A673 (cell line): ENCODE measurements around the gene KIAA0319L.

Experiments used
- CTCF ChIP-seq: fragments of 300-800, 200-600 bp; sonication (generic); conservative IDR thresholded peaks from 2 replicates; pipeline ENCODE4 v1.5.1; 2017; ENCODE audit warnings: low read depth, mild to moderate bottlenecking, antibody characterized with exemption, low read length, moderate library complexity, mixed read lengths
- EZH2 ChIP-seq: fragments of 200-600 bp; sonication (generic); IDR thresholded peaks from 2 replicates; pipeline ENCODE4 v1.6.1; 2017; ENCODE audit warnings: borderline replicate concordance, low read depth, mild to moderate bottlenecking, mixed read lengths, antibody characterized with exemption, low read length; ENCODE audit not compliant: poor library complexity, severe bottlenecking

- no peak for TF ChIP-seq CTCF
- TF ChIP-seq EZH2 = no peak
These were observed 120.0 kb downstream of the KIAA0319L start for GRCh38 chr1:35437200-35437599.
